ENCODE measurements around the gene PLD3.
A peak's percentile ranks its signal among the peaks of the same experiment; 100 is the strongest.

Gene PLD3

DNA sequence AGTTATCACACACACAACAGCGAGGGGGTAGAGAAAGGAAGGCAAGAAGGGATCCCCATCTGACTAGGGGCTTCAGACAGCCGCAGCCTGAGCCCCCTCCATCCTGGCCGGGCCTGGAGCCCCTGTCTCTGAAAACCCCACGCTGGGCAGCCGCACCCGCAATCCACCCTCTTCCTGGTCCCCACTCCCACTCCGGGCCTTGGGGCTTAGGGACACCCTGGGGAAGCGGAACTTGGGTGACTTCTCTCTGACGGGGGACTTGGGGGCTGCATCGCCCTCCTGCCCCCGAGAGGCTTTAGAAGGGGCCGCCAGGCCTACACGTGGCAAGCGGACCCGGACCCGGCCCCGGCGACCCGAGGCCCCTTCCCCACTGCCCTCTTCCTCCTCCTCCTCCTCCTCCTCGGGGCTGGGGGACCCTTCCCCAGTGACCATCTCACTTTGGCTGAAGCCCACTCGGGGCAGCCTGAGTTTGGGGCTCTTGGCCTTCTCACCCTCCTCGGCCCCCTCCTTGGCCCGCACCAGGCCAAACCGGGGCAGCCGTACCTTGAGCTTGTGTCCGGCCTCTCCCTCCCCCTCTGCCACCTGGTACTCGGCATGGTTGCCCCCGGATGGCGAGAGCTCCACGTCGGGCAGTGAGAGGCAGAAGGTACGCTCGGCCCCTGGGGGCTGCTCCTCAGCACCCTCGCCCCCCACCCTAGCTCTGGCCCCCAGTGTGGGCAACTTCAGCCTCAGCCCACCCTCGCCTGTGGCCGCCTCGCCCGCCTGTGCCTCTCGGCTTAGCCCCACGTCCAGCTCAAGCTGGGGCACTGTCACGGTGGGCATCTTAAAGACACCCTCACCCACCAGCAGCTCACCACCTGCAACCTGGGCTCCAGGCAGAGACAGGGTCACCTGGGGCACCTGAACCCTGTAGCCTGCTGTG lies 45.7 kb downstream of the PLD3 start:
- H3K36me3 ChIP-seq (replicated peaks in 1 of 2; ENCODE audit: control insufficient read depth in 2 of 2, insufficient read depth in 2 of 2, low read length in 2 of 2) = no peaks in the 10 kb centered on the region
- WGBS, 2 donors (ENCODE audit: extremely low coverage in 2 of 2, insufficient read length in 2 of 2, insufficient replicate concordance in 1 of 2) = no CpG with 5 or more reads among the region's 41 CpGs
- H3K27ac ChIP-seq (replicated peaks; ENCODE audit: low read length) = no peak overlapping the region
- no peaks in the 10 kb centered on the region for H3K79me1 ChIP-seq (ENCODE audit: low read depth, low read length)
- H3K27me3 ChIP-seq (ENCODE audit: control insufficient read depth in 3 of 3, insufficient read depth in 3 of 3, low read depth in 1 of 3, low read length in 3 of 3) = peaks cover 0 to 5% (median 4%) of the 10 kb centered on the region in 3 experiments
- no peak overlapping the region for H4K8ac ChIP-seq (ENCODE audit: low read depth, low read length)
- H2BK120ac ChIP-seq (ENCODE audit: low read depth, low read length) = no peak overlapping the region
- DNase-seq (ENCODE audit: low spot score) = no peak
- no peak overlapping the region for H2BK5ac ChIP-seq (ENCODE audit: low read length)
- no peak overlapping the region for H3K4ac ChIP-seq (ENCODE audit: low read length)
- peak overlapping the region; percentile 2 for H3K18ac ChIP-seq (ENCODE audit: low read length)
- no peak overlapping the region for H3K4me2 ChIP-seq (ENCODE audit: insufficient read depth, low read length, poor library complexity, severe bottlenecking)
- H3K14ac ChIP-seq (ENCODE audit: low read length) = no peak overlapping the region
- peak overlapping the region; percentile 51 for H2BK15ac ChIP-seq (ENCODE audit: low read length)
- H4K91ac ChIP-seq (ENCODE audit: low read depth, low read length, poor library complexity) = no peak overlapping the region
- H2AK5ac ChIP-seq (ENCODE audit: low read depth, low read length) = peak overlapping the region; percentile 74
- no peak overlapping the region for H3K23ac ChIP-seq (ENCODE audit: low read depth, low read length, poor library complexity)
- peaks cover 0 to 5% of the 10 kb centered on the region in 2 donors for H3K4me1 ChIP-seq (ENCODE audit: control insufficient read depth in 2 of 2, insufficient read depth in 1 of 2, low read depth in 1 of 2, low read length in 2 of 2)
- H3K9ac ChIP-seq (ENCODE audit: low read depth, low read length, poor library complexity) = peak overlapping the region; percentile 50
- no peak overlapping the region for H2AFZ ChIP-seq (ENCODE audit: low read length)
- no peaks in the 10 kb centered on the region for H3K9me3 ChIP-seq (replicated peaks in 1 of 2; ENCODE audit: control insufficient read depth in 2 of 2, insufficient read depth in 1 of 2, low read depth in 1 of 2, low read length in 2 of 2)
- peak overlapping the region; percentile 68 for H2BK12ac ChIP-seq (ENCODE audit: low read length)
- H3K4me3 ChIP-seq (ENCODE audit: low read length in 2 of 2) = no peak overlapping the region

- Histone ChIP-seq H3K9me3 (replicated peaks in 1 of 2; ENCODE audit: control insufficient read depth in 2 of 2, insufficient read depth in 1 of 2, low read depth in 1 of 2, low read length in 2 of 2) (no peaks in the 10 kb centered on the region), H3K4me3 (ENCODE audit: low read length in 2 of 2) (no peak overlapping the region), H3K9ac (ENCODE audit: low read depth, low read length, poor library complexity) (peak overlapping the region; percentile 72), H2BK12ac (ENCODE audit: low read length) (no peak overlapping the region), H3K4ac (ENCODE audit: low read length) (no peak overlapping the region), H2BK5ac (ENCODE audit: low read length) (no peak overlapping the region), H3K27ac (replicated peaks; ENCODE audit: low read length) (no peak overlapping the region), H3K27me3 (ENCODE audit: control insufficient read depth in 3 of 3, insufficient read depth in 3 of 3, low read depth in 1 of 3, low read length in 3 of 3) (peaks cover 0 to 5% (median 4%) of the 10 kb centered on the region in 3 experiments), H2AFZ (ENCODE audit: low read length) (no peak overlapping the region), H2BK120ac (ENCODE audit: low read depth, low read length) (no peak overlapping the region), H3K4me1 (ENCODE audit: control insufficient read depth in 2 of 2, insufficient read depth in 1 of 2, low read depth in 1 of 2, low read length in 2 of 2) (peaks cover 0 to 5% of the 10 kb centered on the region in 2 donors), H3K79me1 (ENCODE audit: low read depth, low read length) (no peaks in the 10 kb centered on the region), H3K18ac (ENCODE audit: low read length) (peak overlapping the region; percentile 2), H4K91ac (ENCODE audit: low read depth, low read length, poor library complexity) (no peak overlapping the region), H4K8ac (ENCODE audit: low read depth, low read length) (no peak overlapping the region), H3K23ac (ENCODE audit: low read depth, low read length, poor library complexity) (peak overlapping the region; percentile 44), H3K14ac (ENCODE audit: low read length) (no peak overlapping the region), H3K4me2 (ENCODE audit: insufficient read depth, low read length, poor library complexity, severe bottlenecking) (no peak overlapping the region), H2AK5ac (ENCODE audit: low read depth, low read length) (peak overlapping the region; percentile 74), H3K36me3 (replicated peaks in 1 of 2; ENCODE audit: control insufficient read depth in 2 of 2, insufficient read depth in 2 of 2, low read length in 2 of 2) (no peaks in the 10 kb centered on the region), H2BK15ac (ENCODE audit: low read length) (peak overlapping the region; percentile 62)
- no peak for DNase-seq (ENCODE audit: low spot score)
- no CpG with 5 or more reads among the region's 13 CpGs for WGBS, 2 donors (ENCODE audit: extremely low coverage in 2 of 2, insufficient read length in 2 of 2, insufficient replicate concordance in 1 of 2)
These were observed 46.3 kb downstream of the PLD3 start for GRCh38 chr19:40394816-40395210.

GRCh38 chr19:40395956-40396355 lies 47.5 kb downstream of the PLD3 start:
- H3K4me1 ChIP-seq (ENCODE audit: control insufficient read depth in 2 of 2, insufficient read depth in 1 of 2, low read depth in 1 of 2, low read length in 2 of 2) = peaks cover 0 to 5% of the 10 kb centered on the region in 2 donors
- no CpG with 5 or more reads among the region's 14 CpGs for WGBS, 2 donors (ENCODE audit: extremely low coverage in 2 of 2, insufficient read length in 2 of 2, insufficient replicate concordance in 1 of 2)

GRCh38 chr19:40396886-40397567 lies 48.5 kb downstream of the PLD3 start:
- H2AFZ ChIP-seq (ENCODE audit: low read length) = no peak overlapping the region
- H3K14ac ChIP-seq (ENCODE audit: low read length) = no peak overlapping the region
- no peak overlapping the region for H3K4me3 ChIP-seq (ENCODE audit: low read length in 2 of 2)
- no peaks in the 10 kb centered on the region for H3K9me3 ChIP-seq (replicated peaks in 1 of 2; ENCODE audit: control insufficient read depth in 2 of 2, insufficient read depth in 1 of 2, low read depth in 1 of 2, low read length in 2 of 2)
- no peak overlapping the region for H4K8ac ChIP-seq (ENCODE audit: low read depth, low read length)
- no CpG with 5 or more reads among the region's 20 CpGs for WGBS, 2 donors (ENCODE audit: extremely low coverage in 2 of 2, insufficient read length in 2 of 2, insufficient replicate concordance in 1 of 2)
- H2BK120ac ChIP-seq (ENCODE audit: low read depth, low read length) = no peak overlapping the region
- no peak overlapping the region for H3K4me2 ChIP-seq (ENCODE audit: insufficient read depth, low read length, poor library complexity, severe bottlenecking)
- H2AK5ac ChIP-seq (ENCODE audit: low read depth, low read length) = peak overlapping the region; percentile 68
- no peak overlapping the region for H2BK12ac ChIP-seq (ENCODE audit: low read length)
- H3K4me1 ChIP-seq (ENCODE audit: control insufficient read depth in 2 of 2, insufficient read depth in 1 of 2, low read depth in 1 of 2, low read length in 2 of 2) = peaks cover 0 to 5% of the 10 kb centered on the region in 2 donors
- peaks cover 0 to 5% (median 4%) of the 10 kb centered on the region in 3 experiments for H3K27me3 ChIP-seq (ENCODE audit: control insufficient read depth in 3 of 3, insufficient read depth in 3 of 3, low read depth in 1 of 3, low read length in 3 of 3)
- H2BK5ac ChIP-seq (ENCODE audit: low read length) = no peak overlapping the region
- H3K27ac ChIP-seq (replicated peaks; ENCODE audit: low read length) = no peak overlapping the region
- no peak overlapping the region for H3K4ac ChIP-seq (ENCODE audit: low read length)
- no peak overlapping the region for H4K91ac ChIP-seq (ENCODE audit: low read depth, low read length, poor library complexity)
- H2BK15ac ChIP-seq (ENCODE audit: low read length) = no peak overlapping the region
- H3K9ac ChIP-seq (ENCODE audit: low read depth, low read length, poor library complexity) = no peak overlapping the region
- no peak for DNase-seq (ENCODE audit: low spot score)
- no peaks in the 10 kb centered on the region for H3K36me3 ChIP-seq (replicated peaks in 1 of 2; ENCODE audit: control insufficient read depth in 2 of 2, insufficient read depth in 2 of 2, low read length in 2 of 2)
- no peak overlapping the region for H3K18ac ChIP-seq (ENCODE audit: low read length)
- no peak overlapping the region for H3K23ac ChIP-seq (ENCODE audit: low read depth, low read length, poor library complexity)
- H3K79me1 ChIP-seq (ENCODE audit: low read depth, low read length) = no peaks in the 10 kb centered on the region

More at GRCh38 chr19:40395956-40396355, 47.5 kb downstream of the PLD3 start:
- no peak overlapping the region for H2BK120ac ChIP-seq (ENCODE audit: low read depth, low read length)
- no peak overlapping the region for H3K9ac ChIP-seq (ENCODE audit: low read depth, low read length, poor library complexity)
- no peak overlapping the region for H2BK12ac ChIP-seq (ENCODE audit: low read length)
- H4K8ac ChIP-seq (ENCODE audit: low read depth, low read length) = no peak overlapping the region
- no peaks in the 10 kb centered on the region for H3K79me1 ChIP-seq (ENCODE audit: low read depth, low read length)
- H3K14ac ChIP-seq (ENCODE audit: low read length) = no peak overlapping the region
- H3K4me3 ChIP-seq (ENCODE audit: low read length in 2 of 2) = no peak overlapping the region
- no peak overlapping the region for H2AFZ ChIP-seq (ENCODE audit: low read length)
- H3K36me3 ChIP-seq (replicated peaks in 1 of 2; ENCODE audit: control insufficient read depth in 2 of 2, insufficient read depth in 2 of 2, low read length in 2 of 2) = no peaks in the 10 kb centered on the region
- H3K27me3 ChIP-seq (ENCODE audit: control insufficient read depth in 3 of 3, insufficient read depth in 3 of 3, low read depth in 1 of 3, low read length in 3 of 3) = peaks cover 0 to 5% (median 4%) of the 10 kb centered on the region in 3 experiments
- no peak overlapping the region for H3K4ac ChIP-seq (ENCODE audit: low read length)
- peak overlapping the region; percentile 13 for H2BK5ac ChIP-seq (ENCODE audit: low read length)
- no peak overlapping the region for H2BK15ac ChIP-seq (ENCODE audit: low read length)
- H4K91ac ChIP-seq (ENCODE audit: low read depth, low read length, poor library complexity) = no peak overlapping the region
- no peak for DNase-seq (ENCODE audit: low spot score)
- H3K9me3 ChIP-seq (replicated peaks in 1 of 2; ENCODE audit: control insufficient read depth in 2 of 2, insufficient read depth in 1 of 2, low read depth in 1 of 2, low read length in 2 of 2) = no peaks in the 10 kb centered on the region
- no peak overlapping the region for H3K4me2 ChIP-seq (ENCODE audit: insufficient read depth, low read length, poor library complexity, severe bottlenecking)
- no peak overlapping the region for H3K18ac ChIP-seq (ENCODE audit: low read length)
- H3K27ac ChIP-seq (replicated peaks; ENCODE audit: low read length) = no peak overlapping the region
- peak overlapping the region; percentile 1 for H3K23ac ChIP-seq (ENCODE audit: low read depth, low read length, poor library complexity)
- no peak overlapping the region for H2AK5ac ChIP-seq (ENCODE audit: low read depth, low read length)
